HL-60 (cell line): ENCODE results near the gene HNRNPR.

Source experiments
- GABPA ChIP-seq: IDR thresholded peaks from 2 replicates; pipeline ENCODE4 v1.6.1; 2012; ENCODE audit warnings: low read depth
- POLR2AphosphoS5 ChIP-seq: IDR thresholded peaks from 2 replicates; pipeline ENCODE4 v1.6.1; 2012; ENCODE audit warnings: low read depth
- TF ChIP-seq, protein P1 (sequence below): IDR thresholded peaks from one replicate; pipeline ENCODE4 v1.5.1; 2011; ENCODE audit warnings: low read length, control low read depth, inconsistent platforms; ENCODE audit not compliant: insufficient read depth
- TF ChIP-seq, protein P2 (sequence below): IDR thresholded peaks from 2 replicates; pipeline ENCODE4 v1.6.1; 2012; ENCODE audit warnings: low read depth; ENCODE audit not compliant: insufficient replicate concordance

DNA sequence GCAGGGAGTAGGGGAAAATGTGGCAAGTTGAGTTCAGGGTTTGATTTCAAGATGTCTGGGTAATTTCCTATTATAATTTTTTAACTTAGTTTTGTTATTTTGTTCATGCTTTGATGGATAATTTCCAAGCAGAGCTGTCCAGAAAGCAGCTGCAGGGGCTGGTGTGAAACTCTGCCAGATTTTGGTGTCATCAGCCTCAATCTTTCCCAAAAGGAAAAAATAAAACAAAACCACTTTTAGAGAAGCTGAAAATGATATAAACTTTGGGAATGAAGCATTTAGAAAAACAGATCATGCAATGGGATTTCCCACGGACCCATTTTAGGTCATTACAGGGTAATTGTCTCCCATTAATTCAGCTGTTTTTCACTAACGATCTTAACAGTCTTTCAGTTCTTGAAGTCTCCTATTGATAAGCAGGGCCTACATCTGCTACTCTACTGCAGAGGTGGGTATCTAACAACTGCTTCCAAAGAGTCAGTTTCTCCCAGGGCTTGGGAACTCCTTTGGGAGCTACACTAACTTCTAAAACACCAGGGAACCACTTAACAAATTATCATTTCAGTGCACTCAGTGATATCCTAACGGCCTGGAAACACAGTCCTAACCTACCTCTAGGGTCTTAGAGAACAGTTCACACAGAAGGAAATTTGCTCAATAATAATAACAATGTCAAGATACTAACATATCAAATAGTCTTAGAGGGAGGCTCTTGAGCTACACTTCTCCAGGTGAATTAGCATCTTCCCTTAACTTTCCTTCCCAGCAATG, 13.2 kb upstream of the HNRNPR start:
- TF ChIP-seq, protein P1, sequence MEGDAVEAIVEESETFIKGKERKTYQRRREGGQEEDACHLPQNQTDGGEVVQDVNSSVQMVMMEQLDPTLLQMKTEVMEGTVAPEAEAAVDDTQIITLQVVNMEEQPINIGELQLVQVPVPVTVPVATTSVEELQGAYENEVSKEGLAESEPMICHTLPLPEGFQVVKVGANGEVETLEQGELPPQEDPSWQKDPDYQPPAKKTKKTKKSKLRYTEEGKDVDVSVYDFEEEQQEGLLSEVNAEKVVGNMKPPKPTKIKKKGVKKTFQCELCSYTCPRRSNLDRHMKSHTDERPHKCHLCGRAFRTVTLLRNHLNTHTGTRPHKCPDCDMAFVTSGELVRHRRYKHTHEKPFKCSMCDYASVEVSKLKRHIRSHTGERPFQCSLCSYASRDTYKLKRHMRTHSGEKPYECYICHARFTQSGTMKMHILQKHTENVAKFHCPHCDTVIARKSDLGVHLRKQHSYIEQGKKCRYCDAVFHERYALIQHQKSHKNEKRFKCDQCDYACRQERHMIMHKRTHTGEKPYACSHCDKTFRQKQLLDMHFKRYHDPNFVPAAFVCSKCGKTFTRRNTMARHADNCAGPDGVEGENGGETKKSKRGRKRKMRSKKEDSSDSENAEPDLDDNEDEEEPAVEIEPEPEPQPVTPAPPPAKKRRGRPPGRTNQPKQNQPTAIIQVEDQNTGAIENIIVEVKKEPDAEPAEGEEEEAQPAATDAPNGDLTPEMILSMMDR, result no peak
- TF ChIP-seq GABPA, result no peak
- TF ChIP-seq POLR2AphosphoS5, result no peak
- TF ChIP-seq, protein P2, sequence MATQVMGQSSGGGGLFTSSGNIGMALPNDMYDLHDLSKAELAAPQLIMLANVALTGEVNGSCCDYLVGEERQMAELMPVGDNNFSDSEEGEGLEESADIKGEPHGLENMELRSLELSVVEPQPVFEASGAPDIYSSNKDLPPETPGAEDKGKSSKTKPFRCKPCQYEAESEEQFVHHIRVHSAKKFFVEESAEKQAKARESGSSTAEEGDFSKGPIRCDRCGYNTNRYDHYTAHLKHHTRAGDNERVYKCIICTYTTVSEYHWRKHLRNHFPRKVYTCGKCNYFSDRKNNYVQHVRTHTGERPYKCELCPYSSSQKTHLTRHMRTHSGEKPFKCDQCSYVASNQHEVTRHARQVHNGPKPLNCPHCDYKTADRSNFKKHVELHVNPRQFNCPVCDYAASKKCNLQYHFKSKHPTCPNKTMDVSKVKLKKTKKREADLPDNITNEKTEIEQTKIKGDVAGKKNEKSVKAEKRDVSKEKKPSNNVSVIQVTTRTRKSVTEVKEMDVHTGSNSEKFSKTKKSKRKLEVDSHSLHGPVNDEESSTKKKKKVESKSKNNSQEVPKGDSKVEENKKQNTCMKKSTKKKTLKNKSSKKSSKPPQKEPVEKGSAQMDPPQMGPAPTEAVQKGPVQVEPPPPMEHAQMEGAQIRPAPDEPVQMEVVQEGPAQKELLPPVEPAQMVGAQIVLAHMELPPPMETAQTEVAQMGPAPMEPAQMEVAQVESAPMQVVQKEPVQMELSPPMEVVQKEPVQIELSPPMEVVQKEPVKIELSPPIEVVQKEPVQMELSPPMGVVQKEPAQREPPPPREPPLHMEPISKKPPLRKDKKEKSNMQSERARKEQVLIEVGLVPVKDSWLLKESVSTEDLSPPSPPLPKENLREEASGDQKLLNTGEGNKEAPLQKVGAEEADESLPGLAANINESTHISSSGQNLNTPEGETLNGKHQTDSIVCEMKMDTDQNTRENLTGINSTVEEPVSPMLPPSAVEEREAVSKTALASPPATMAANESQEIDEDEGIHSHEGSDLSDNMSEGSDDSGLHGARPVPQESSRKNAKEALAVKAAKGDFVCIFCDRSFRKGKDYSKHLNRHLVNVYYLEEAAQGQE, result no peak
